Psoas muscle (tissue), 8 donors: Measurements from ENCODE around the gene NOTCH1. TPM values are rescaled to one million over a fixed set of nuclear protein-coding genes. Genes with fewer than 3 reads are reported as not detected.

Experiments used
- ATAC-seq, 4 donors: fragments of 200-7000 bp; cut with Tn5 transposase; one replicate each; pipeline ENCODE4 v1.9.1; 2020; ENCODE audit warnings: moderate library complexity in 3 of 4, mild to moderate bottlenecking in 2 of 4
- DNase-seq, 2 donors: peaks; one replicate each; pipeline ENCODE4 v3.0.0-alpha.2; 2020
- H3K27ac ChIP-seq: fragments of 200-600 bp; one replicate; pipeline ENCODE4 v1.8.0; 2022
- H3K27me3 ChIP-seq, 3 donors: fragments of 200-600 bp in 1 of 3; one replicate each; pipeline versions ENCODE4 v1.6.1 to v1.8.0; 2013 to 2022; ENCODE audit warnings: low read length in 2 of 3, mild to moderate bottlenecking in 2 of 3, moderate library complexity in 1 of 3; ENCODE audit not compliant: insufficient read depth in 3 of 3
- H3K36me3 ChIP-seq, 2 donors: fragments of 200-600 bp in 1 of 2; one replicate each; pipeline versions ENCODE4 v1.6.1 to v1.8.0; 2013 to 2022; ENCODE audit warnings: low read depth in 1 of 2, mild to moderate bottlenecking in 1 of 2, moderate library complexity in 1 of 2; ENCODE audit not compliant: insufficient read depth in 1 of 2
- H3K4me1 ChIP-seq: fragments of 200-600 bp; one replicate; pipeline ENCODE4 v1.8.0; 2022
- H3K4me3 ChIP-seq: fragments of 200-600 bp; one replicate; pipeline ENCODE4 v1.8.0; 2022; ENCODE audit warnings: mild to moderate bottlenecking
- H3K9me3 ChIP-seq: fragments of 200-600 bp; one replicate; pipeline ENCODE4 v1.8.0; 2022
- WGBS, 3 donors: extraction: QIAGEN DNeasy Blood & Tissue Kit; methylation state at CpG; one replicate each; pipeline versions ENCODE4 v1.1.6 to v1.1.7; 2013; 5-methylcytosine and 5-hydroxymethylcytosine counted together
- intact Hi-C, 2 donors: fragments of 100-400 bp; cut with DNase I; formaldehyde crosslinking; loops; one replicate each; pipeline versions ENCODE4 v1.11.0 to v1.14.2; 2022
- polyA plus RNA-seq, 3 donors: library from polyadenylated mRNA; stranded (reverse); fragments of 200-250 nt; gene quantifications; one replicate each; pipeline ENCODE4 v1.2.3, GENCODE V29; 2013
- total RNA-seq, 4 donors: library from RNA; stranded (reverse); fragmentation: NEBNext Ultra II Directional in 2 of 4; extraction: Animal tissue kit (Norgen Biotek cat#: 25700) in 2 of 4; gene quantifications; one replicate each; pipeline versions ENCODE4 v1.2.1 to v1.2.4, GENCODE V29; 2021 to 2023
- TF ChIP-seq, protein P1 (sequence below): fragments of 200-600 bp; IDR thresholded peaks from one replicate; pipeline ENCODE4 v1.8.0; 2022; ENCODE audit warnings: antibody characterized with exemption
- donor health status: healthy with polysubstance abuse.
- donor health status: DM: no; HTN: no; CAD: no; lungs with moderate emphysema.
- donor health status: Bipolar disorder and iron deficiency.
- donor health status: healthy.
- donor health status: DM: yes; HTN: yes; CAD: no.
- donor health status: DM: no; HTN: no; CAD: no.
- donor health status: DM: no; HTN: no; CAD: no.
- donor health status: DM: yes; HTN: yes; CAD: no.

Gene NOTCH1
- total and polyA plus RNA-seq, 7 donors: 1.8 to 15.4 (median 8.7) TPM

DNA sequence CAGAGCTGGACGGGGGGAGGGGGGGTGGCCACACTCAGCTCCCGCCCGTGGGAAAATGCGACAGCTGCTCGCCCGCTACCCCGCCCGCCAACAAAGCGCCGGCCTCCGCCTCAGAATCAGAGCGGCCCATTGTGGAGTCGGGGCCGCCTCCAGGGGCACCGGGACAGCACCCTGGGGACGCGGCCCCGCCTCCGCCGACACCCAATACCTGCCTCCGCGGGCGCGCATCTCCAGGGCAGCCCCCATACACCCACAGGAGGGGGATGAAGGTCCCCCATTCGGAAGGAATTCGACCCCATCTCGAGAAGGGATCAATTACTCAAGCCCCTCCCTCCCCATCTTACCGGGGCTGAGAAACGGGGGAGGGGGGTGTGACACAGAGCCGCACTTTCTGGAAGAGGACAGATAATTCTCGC lies 1.3 kb downstream of the NOTCH1 start:
- H3K36me3 ChIP-seq: peaks cover 0 to 13% of the 10 kb centered on the region in 2 donors
- peak overlapping the region; percentile 78 for H3K4me3 ChIP-seq
- 1 to 7% (median 4%) methylated on average over 26 to 31 of the region's 31 CpGs for WGBS, 3 donors
- peak; percentile 64 to 78 for DNase-seq
- TF ChIP-seq, protein P1, sequence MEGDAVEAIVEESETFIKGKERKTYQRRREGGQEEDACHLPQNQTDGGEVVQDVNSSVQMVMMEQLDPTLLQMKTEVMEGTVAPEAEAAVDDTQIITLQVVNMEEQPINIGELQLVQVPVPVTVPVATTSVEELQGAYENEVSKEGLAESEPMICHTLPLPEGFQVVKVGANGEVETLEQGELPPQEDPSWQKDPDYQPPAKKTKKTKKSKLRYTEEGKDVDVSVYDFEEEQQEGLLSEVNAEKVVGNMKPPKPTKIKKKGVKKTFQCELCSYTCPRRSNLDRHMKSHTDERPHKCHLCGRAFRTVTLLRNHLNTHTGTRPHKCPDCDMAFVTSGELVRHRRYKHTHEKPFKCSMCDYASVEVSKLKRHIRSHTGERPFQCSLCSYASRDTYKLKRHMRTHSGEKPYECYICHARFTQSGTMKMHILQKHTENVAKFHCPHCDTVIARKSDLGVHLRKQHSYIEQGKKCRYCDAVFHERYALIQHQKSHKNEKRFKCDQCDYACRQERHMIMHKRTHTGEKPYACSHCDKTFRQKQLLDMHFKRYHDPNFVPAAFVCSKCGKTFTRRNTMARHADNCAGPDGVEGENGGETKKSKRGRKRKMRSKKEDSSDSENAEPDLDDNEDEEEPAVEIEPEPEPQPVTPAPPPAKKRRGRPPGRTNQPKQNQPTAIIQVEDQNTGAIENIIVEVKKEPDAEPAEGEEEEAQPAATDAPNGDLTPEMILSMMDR: no peak
- H3K27me3 ChIP-seq: no peaks in the 10 kb centered on the region
- peak overlapping the region; percentile 96 for H3K27ac ChIP-seq
- no peak for ATAC-seq
- H3K9me3 ChIP-seq: no peaks in the 10 kb centered on the region
- intact Hi-C loops: loop anchor here in 1 of 2 donors (5.0 kb wide), 1 partner anchor 73 kb away; no protein-coding TSS in a partner anchor
- peaks cover 18% of the 10 kb centered on the region for H3K4me1 ChIP-seq

DNA sequence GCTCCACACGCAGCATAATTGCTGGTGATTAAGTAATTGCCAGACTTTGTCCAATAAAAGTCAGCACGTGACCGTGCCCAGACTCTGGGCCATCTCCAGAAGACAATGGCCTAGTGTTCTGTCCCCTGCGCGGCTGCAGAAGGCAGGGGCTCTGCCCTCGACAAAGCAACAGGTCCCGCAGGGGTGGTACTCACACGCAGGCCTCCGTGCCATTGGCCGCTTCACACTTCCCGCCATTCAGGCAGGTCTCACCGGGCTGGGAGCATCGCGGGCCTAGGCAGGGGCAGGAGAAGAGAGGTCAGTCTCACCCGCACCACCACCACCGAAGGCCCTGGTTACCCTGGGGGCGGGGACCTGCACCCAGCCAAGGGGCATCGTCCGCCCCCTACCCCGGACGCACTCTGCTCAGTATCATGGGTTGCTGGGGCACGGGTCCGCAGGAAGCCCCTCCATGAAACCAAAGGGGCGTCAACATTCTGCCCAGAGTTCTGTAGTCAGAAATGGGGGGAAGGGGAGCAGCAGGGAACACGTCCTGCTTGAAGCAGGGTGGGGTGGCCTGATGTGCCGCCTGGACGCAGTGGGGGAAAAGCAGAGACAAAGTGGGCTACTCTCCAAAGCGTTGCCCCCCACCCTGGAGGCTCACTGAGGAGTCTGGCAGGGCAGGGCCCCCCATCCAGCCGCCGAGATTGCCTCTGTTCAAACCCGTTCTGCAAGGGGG lies 1.9 kb downstream of the NOTCH1 start:
- DNase-seq: no peak
- Histone ChIP-seq H3K4me1 (peaks cover 18% of the 10 kb centered on the region), H3K27ac (no peak overlapping the region), H3K36me3 (peaks cover 0 to 13% of the 10 kb centered on the region in 2 donors), H3K4me3 (peak overlapping the region; percentile 78), H3K27me3 (no peaks in the 10 kb centered on the region), H3K9me3 (no peaks in the 10 kb centered on the region)
- no peak for ATAC-seq
- TF ChIP-seq, protein P1: no peak
- intact Hi-C loops: loop anchor here in 1 of 2 donors (5.0 kb wide), 1 partner anchor 73 kb away; no protein-coding TSS in a partner anchor
- 45 to 55% (median 50%) methylated on average over 30 to 31 of the region's 31 CpGs for WGBS, 3 donors

DNA sequence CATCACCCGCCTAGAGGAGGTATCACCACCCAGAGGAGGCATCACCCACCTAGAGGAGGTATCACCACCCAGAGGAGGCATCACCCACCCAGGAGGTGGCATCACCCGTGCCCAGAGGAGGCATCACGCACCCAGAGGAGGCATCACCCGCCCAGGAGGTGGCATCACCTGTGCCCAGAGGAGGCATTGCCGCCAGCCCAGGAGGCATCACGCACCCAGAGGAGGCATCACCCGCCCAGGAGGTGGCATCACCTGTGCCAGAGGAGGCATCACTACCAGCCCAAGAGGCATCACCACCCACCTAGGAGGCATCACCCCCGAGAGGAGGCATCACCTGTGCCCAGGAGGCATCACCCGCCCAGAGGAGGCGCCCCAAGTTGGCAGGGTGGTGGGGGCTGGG lies 2.6 kb downstream of the NOTCH1 start:
- 91 to 92% (median 92%) methylated on average over 10 of the region's 10 CpGs for WGBS, 3 donors

DNA sequence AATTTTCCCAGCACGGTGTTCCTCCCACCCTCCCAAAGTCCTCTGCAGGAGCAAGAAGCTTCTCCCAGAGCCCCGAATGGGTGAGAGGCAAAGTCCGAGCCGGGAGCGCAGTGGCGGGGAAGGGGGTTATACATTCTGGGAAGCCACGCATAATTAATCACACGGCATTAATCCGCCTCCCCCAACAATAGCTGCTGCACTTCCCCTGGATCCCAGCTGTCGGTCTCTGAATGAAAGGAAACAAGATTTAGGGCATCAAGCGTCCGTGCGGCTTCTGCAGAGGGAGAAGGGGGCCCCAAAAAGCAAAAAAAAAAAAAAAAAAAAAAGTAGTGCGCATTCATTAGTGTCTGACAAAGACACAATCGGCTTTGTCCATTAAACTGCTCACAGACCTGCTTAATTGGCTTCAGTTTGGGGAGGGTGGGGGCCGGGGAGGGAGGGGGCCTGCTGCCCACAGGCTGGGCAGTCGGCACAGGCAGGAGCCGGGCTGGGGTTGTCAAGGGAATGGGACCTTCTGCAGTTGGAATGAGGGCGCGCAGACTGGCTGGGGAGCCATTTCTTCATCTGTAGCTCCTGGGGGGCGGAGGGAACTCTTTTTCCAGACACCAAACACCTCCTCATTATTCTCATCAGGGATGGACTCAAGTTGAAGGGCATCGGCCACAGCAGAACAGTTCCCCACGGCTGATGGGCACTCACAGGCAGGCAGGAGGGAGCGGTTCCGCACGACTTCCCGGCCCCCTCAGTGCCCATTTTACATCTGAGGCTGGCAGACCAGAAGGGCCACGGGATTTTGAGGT lies 3.4 kb downstream of the NOTCH1 start:
- Histone ChIP-seq H3K4me3 (peak overlapping the region; percentile 12), H3K27me3 (no peaks in the 10 kb centered on the region), H3K27ac (no peak overlapping the region), H3K9me3 (no peaks in the 10 kb centered on the region), H3K36me3 (peaks cover 0 to 13% of the 10 kb centered on the region in 2 donors), H3K4me1 (peaks cover 15% of the 10 kb centered on the region)
- DNase-seq (no peak), ATAC-seq (no peak)
- intact Hi-C loops: loop anchor here in 1 of 2 donors (5.0 kb wide), 1 partner anchor 75 kb away; no protein-coding TSS in a partner anchor
- TF ChIP-seq, protein P1: no peak
- WGBS, 3 donors: 67 to 77% (median 73%) methylated on average over 27 to 28 of the region's 28 CpGs

More for the DNA sequence above, 2.6 kb downstream of the NOTCH1 start:
- Histone ChIP-seq H3K27me3 (no peaks in the 10 kb centered on the region), H3K4me3 (peak overlapping the region; percentile 78), H3K9me3 (no peaks in the 10 kb centered on the region), H3K36me3 (peaks cover 0 to 13% of the 10 kb centered on the region in 2 donors), H3K27ac (no peak overlapping the region), H3K4me1 (peaks cover 18% of the 10 kb centered on the region)
- no peak for ATAC-seq
- intact Hi-C loops: loop anchor here in 1 of 2 donors (5.0 kb wide), 1 partner anchor 74 kb away; no protein-coding TSS in a partner anchor
- TF ChIP-seq, protein P1: no peak
- no peak for DNase-seq
